TTC549 (cell line): ENCODE data around the gene GNAZ.

Source experiments
- FAIRE-seq: peaks from 2 replicates; lab custom pipeline; 2012; peaks lifted over from hg19 to GRCh38; lab: Jason Lieb, UNC

The GNAZ gene

DNA sequence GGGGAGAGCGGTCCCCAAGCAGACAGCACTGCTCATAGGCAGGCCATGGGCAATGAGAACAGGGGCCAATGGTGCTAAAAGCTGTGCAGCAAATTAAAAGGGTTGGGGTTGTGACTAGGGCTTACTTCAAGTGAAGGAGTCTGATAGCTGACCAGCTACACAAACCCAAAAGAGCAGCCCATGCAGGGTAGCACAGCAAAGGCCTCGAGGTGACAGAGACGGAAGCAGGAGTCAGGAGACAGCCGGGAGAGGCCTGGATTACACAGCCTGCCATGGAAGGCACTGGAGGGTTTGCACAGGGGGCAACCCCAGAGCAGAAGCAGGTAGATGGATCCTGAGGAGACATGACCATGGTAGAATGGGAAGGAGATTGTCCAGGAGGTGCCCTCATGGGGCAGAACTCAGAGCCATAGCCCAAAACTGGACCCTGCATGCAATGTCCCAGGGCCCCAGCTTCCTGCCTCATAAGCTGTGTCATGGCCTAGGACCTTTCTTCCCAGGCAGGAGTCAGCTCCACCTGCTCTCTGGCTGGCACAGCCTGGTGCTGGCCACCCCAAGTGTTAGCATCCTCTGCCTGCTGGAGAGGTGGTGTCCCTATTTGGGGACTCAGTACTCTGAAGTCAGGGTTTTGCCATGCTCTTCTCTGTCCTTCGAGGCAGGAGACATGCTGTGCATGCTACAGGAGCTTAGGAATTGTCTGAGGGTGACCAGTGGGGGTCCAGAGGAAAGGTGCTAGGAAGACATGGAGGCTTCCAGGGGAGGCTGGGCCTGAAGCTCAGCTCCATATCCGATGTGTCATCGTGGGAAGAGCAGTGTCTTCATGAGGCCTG lies 38.1 kb downstream of the GNAZ start:
- FAIRE-seq: no peak

DNA sequence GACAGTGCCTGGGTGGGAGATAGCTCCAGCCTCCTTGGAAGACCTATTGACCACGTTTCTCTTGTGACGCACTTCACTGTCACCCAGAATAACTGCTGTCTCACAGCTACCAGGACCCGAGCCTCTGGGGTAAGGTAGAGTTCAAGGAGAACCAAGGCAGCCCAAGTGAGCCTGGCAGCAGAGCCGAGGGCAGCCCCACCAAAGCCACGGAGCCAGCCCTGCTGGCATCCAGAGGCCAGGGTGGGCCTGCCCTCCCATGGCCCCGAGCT lies 38.7 kb downstream of the GNAZ start:
- no peak for FAIRE-seq

DNA sequence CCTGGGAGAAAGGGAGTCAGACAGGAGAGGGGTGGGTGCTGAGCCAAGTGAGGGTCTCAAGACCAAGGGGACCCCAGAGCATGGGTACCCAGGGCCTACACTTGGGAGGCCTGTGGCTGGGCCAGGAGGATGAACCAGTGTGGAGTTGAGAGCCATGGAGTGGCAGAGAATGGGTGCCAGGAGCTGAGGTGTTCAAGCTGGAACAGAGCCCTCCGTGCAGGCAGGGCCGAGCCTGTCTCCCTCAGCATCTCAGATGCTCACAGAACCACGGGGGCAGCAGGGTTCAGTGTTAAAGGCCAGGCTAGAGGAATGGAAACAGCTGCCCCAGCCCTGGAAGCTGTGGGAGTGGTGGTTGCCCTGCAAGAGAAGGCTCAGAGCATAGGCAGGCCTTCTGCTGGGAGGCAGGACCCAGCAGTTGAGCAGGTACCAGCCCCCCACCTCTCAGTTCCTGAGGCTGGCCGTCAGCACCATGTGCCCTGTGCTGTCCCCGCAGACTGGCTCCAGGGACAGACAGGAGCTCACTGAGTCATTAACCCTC lies 39.2 kb downstream of the GNAZ start:
- FAIRE-seq: no peak

DNA sequence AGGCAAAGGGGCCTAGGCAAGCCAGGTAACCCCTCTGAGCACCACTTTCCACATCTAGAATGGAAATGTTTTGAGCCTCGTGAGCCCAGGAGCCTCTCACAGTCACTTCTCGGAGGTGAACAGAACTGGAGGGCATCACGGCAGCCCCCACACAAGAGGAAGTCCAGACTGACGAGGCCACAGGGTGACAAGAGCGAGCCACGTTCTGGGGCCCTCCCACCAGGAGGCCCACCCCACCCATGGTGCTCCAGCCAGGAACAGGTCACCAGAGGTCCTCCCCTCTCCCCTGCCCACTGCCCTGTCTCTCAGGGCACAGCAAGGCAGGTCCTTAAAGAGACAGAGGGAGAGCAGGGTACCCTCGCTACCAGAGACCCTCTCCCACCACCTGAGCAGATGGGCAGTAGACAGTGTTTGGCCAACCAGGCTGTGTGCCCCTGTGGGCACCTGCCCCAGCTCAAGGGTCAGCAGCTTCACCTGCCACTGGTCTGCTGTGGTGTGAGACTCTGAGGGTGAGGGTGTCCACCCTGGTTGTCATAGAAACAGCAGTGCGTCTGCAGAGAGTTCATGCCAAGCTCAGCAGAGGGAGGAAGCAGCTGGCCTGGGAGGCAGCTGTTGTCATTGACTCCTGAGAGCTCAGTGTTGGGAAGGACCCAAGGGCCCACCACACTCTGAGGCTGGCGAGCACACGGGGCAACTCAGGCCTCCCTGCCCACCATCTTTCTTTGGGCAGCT lies 40.0 kb downstream of the GNAZ start:
- FAIRE-seq: no peak

DNA sequence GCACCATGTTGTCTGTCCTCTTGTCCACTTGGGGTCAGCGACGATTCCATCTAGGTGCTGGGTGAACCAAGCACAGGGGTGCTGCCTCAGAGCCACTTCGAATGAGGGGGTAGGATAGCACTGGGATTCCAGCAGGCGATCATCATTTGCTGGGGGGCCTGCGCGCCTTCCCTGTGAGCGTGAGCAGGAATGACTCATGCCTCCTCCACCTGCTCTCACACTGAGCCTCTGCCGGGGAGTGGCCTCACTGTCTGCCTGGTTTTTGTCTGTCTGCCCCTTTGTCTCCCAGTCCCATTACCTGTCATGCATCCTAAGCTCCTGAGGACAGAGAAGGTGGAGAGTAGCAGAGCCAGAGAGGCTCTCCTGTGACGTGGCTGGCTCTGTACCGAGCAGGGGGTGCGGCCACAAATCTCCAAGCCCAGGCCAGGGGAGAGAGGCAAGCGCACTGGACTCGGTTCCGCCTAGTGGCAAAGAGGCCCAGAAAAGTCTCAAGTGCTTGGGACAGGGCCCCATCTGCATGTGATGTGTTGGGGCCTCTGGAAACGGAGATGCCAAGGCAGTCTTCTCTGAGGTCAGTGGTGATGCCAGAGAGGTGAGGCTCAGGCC lies 40.7 kb downstream of the GNAZ start:
- FAIRE-seq: no peak

DNA sequence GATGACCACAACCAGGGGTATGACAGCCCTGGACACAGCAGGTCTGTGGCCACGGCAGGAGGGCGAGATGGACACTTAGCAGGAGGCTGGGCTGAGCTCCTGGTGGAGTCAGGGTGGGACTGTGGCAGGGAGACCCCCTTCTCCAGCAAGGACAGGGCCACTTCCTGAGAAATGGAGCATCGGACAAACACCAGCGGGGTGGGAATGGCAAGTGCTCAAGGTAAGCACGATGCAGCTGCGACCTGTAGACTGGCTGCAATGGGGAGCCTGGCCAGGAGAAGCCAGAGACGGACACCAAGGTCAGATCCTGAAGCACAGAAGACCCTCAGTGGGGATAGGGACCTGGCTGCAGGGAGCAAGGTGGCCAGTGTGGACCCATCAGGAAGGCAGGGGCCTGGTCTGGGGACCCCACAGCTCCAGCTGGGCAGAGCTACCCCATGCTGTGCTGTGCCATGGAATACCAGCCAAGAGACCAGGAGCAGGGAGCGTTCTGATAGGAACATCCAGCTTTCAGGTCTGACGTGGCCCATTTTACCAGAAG lies 42.2 kb downstream of the GNAZ start:
- FAIRE-seq: no peak

DNA sequence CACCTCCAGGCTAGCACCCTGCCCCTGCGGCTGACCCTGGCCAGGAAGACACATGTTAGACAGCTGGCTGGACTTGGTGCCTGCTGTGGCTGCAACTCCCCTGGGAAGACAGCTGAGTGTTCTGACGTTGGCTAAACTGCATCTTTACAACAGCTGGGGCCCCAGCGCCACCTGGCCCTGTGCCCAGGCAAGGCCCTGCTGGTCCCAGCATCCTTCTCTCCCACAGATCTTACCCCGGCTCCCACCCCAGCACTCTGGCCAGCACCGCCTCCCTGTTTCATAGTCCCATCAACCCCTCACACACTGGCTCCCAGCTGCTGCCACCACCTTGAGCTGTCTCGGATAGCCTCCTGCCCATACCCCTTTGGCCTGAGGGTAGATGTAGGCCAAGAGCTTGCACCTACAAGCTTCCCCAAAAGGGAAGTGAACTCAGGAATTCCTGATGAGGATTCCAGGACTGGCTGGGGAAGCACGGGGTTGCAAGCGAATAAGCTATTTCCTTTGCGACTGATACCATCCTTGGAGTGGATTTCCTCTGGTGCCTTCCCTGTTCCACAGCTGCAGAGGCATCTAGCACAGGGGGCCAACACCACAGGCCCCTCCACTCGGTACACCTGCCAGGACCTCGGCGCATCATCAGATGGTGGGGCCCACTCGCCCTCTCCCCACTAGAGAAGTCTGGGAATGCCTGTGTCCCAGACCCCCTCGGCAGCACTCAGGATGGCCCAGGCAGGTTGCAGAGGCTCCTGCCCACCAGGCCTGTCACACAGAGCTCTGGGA lies 42.9 kb downstream of the GNAZ start:
- no peak for FAIRE-seq

DNA sequence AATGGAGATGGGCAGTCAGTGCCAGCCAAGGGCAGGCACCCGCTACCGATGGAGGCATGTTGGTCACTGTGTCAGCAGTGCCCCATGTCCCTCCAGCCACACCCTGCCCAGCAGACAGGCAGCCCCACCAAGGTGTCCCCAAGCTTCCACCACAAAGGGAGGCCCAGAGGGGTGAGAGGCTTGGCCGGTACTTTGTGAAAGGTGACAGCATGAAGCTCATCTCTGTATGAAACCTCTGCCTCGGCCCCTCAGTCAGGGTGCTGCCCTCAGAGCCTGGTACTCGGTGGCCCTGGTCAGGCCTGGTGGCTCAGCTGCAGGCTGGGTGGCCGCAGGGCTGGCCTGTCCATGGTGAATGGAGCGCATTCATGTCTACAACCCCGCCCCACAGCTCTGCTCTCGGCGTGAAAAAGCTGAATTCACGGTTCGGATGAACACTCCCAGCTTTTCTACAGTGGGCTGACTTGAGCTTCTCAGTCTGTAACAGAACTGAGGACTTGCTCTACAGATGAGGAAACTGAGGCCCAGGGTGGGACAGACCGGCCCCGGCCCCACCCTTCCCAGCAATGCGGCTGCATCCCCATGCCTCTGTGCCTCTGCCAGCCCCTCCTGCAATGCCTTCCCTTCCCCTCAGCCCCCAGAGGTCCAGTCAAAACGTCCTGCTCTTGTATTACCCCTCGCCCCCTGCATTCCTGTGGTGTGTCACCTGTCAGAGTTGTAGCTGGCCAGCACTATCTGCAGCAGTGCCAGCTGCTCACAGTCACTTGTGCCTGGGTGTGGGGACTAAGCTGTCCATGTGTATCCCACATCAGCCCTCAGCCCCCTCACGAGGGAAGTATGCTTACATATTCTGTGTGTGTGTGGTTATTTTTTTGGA lies 43.8 kb downstream of the GNAZ start:
- no peak for FAIRE-seq

DNA sequence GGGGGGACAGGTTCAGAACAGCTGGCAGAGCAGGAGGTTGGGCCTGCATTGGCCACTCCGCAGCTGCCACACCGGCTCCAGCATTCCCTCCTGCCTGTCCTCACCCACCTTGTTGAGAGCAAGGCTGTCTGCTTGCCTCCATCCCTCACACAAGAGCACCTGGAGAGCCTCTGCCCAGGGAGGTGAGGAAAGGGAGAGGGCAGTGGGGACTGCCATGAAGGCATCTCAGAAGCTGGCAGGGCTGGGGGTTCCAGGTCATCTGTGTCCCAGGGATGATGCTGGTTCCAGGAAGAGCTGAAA lies 44.4 kb downstream of the GNAZ start:
- no peak for FAIRE-seq

DNA sequence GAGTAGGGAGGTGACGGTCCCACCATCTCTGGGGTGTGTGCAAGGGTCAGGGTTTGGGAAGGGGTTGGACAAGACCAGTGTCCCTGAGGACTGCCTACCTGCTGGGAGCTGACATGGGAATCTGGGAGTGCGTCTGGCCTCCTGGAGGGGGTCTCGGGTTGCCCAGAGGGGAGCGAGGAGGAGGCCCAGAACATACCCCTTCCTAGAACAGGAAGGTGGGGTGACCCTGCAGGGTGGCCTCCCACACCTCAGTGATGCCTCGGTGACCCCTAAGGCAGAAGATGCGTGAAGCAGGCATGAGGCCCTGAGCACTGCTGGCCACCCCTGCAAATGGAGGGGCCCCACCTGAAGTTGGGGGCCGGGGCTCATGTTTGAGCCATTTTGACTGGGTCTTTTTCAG lies 45.0 kb downstream of the GNAZ start:
- FAIRE-seq: no peak

DNA sequence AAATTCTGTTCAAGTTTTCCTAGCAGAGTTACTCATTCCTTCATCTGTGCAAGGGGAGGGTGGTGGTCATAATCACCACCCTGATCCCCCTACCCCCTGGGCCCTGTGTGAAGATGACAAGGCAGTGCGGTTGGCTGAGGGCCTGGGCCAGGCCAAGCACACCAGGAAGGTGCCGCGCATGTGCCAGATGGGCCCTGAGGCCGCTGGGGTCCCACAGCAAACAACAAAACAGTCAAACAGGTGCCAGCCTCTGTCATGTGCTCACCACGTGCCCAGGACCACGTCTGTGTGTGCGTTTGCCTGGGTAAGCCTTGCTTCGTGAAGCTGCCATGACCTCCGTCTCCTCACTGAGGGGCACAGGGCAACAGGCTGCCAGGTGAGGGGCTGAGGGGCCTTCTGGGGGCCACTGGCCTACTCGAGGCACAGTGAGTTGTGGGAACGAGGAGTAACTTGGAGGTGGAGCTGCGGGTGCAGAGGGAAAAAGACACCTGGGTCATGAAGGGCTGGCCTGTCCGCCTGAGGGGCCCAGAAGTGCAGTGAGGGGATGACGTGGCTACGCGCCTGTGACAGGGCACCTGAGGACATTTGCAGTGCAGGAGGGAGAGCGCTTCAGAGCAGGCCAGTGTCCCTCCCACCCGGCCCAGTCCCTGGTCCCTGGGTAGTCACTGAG lies 45.6 kb downstream of the GNAZ start:
- FAIRE-seq: no peak

DNA sequence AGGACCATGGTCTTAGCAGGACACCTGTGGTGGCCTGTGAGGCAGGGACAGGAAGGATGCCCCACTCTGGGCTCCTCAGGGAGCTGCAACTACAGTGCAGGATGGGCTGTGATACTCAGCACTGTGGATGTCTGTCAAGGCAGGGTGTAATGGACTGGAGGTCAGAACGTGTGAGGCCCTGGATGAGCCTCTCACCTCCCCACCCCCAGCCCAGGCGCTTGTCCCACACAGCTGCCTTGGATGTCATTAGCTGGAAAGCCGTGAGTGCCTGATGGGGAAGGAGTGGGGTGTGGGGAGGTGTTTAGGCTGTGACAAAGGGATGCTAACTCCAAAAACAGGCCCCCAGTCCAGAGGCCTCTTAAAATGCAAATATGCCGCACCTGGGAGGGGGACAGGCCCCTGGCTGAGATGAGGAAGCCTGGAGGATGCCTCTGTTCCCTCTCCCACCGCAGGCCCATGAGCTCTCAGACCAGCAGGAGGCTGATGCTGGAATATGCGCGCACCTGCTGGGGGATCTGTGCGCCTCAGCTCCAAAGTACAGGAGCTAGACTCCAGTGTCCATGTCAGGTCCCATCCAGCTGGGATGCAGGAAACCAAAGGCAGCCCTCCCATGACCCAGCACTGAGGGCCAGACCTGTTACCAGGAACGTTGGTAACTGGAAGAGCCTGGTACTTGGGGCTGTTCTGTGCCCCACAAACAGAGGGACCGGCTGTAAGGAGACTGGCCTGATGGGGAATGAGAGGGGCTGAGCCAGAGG lies 46.4 kb downstream of the GNAZ start:
- no peak for FAIRE-seq

DNA sequence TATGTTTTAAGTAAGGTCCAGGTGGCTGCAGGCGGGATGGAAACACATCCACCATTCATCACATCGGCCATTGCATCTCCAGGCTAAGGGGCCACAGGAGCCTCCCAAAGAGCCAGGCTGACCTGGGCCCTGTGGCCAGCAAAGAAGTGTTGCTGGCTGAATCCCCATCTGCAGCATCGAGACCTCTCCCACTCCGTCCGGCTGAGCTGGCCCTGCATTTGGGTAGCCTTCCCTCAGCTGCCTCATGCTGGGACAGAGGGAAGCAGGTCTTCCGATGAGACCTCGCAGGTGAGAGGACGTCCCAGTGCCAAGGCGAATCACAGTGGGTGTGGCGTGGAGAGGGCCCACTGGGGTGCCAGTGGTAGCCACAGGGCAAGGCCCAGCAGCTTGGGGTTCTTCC lies 47.0 kb downstream of the GNAZ start:
- FAIRE-seq: no peak

DNA sequence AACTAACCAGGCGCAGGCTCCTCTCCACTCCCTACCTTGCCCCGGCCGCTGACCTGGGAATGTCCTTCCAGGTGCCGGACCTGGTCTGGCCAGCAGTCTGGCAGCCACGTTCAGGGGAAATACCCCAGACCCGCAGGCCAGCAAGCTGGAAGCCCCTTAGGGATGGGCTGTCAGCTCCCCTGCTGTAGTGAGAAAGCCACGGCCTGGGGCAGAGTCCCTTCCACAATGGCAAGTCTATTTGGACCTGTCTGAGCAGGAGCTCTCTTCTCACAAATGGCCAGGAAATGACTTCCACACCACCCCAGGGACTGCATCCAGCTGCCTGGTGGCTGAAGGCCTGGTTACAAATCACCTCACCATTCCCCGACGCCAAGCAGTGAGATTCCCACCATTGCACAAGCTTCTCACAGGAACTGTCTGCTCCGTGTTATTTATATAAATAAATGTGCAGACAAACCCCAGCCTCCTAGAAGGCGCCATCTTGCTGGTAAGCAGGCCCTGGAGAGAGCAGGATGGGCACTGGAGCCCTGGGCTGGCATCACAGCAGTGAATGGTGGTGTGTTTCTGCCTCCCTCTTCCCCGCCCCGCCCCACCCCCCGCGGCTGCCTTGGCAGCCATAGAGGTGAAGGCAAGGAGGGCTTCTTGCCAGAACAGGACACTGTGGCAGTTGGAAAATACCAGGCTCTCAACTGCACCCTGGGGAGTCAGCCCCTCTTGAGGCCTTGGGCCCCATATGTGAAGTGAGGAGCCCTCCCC lies 47.8 kb downstream of the GNAZ start:
- no peak for FAIRE-seq

DNA sequence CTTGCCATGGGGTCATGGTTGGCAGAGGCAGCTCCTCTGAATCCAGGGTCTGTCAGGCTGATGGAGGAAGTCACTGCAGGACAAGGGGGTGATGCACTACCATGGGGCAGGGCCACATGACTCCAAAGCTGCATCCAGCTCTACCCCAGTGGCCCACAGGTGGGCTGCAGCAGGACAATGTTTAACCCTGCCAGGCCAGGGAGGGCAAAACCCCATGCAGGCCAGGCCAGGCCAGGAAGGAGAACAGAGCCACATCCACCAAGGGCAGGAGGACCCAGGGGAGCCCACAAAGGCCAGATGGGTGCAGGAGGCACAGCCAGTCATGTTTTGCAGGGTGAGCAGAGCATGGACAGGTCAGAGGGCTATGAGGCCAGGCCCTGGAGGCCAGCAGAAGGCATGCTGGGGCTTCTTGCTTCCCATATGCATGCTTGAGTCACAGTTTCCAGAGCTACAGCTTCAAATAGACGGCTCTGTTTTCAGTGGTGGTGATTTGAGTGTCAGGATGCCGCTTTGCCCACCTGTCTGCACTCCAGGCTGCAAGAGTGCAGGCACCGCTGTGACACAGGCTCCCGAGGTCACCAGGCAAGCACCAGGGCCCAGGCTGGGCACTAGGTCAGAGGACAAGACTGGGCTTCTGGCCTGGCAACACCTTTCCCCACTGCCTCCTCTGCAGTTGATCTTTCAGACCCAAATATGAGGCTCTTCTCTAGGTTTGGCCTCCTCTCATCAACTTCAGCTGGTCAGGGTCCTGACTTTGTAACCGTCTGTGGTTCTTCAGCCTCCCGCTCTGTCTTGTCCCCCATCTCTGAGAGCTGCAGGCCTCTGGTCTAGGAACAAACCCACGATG lies 48.6 kb downstream of the GNAZ start:
- FAIRE-seq: no peak

DNA sequence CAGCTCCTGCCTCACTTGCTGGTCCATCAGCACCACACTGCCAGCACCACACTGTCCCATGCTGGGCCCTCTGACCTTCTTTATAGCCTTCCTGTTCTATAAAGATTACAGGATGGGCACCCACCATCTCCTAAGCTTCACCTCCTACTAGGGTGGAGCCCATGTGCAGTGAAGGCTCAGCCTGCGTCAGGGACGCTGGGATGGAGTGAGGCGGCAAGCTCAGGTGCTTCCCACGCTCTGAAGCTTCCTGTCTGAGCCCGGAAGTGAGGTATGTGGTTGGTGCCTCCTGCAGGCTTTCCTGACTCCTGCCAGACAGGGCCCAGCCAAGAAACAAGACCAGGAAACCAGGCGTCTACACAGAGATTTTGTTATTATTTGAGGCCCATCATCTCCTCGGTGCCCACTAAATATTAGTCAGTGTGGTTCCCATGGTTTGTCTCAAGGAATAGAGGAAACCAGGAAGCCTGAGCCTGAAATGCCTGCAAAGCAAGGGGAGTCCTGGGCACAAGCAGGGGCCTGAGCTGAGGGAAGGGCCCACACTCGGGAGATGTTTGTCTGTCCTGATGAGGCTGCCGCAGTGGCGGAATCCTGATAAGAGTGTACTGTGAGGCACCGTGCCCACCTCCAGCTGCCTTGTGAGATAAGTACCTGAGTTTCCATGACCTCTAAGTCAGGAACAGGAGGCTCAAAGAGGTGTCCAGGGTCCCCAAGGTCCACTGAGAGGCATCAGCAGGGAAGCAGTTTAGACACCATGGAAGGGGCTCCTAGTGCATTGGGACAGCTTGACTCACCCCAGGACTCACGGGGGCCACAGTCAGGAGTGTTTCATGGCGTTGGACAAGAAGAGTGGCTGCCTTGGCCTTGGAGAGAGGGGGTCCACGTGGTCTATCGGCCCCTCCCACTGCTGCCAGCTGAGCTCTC lies 49.4 kb downstream of the GNAZ start:
- FAIRE-seq: no peak

DNA sequence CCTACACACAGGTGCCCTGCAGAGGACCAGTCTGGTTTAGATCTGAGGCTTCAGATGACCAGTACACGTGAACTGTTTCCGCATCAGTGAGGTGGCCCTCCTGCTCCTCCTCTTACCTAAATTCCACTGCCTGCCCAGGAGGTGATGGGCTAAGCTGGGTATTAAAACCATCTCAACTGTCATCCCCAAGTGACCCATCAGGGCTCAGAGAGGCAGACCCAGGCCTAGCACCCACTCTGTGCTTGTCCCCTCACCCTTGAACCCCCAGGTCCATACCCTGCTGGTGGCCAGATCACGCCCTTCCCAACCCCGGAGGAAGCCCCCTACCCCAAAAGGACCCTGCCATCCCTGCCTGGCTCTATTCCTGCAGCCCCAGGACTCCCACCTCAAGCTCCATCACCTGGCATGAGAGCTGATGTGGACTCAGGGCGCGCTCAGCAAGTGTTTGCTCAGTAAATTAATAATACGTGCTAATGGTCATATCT lies 50.1 kb downstream of the GNAZ start:
- no peak for FAIRE-seq
